CD8-positive, alpha-beta memory T cell (primary cell): ENCODE data around the gene HNRNPL. TPM values are rescaled to one million over a fixed set of nuclear protein-coding genes. Genes with fewer than 3 reads are reported as not detected.
A peak's percentile ranks its signal among the peaks of the same experiment; 100 is the strongest.

ENCODE experiments used
- CTCF ChIA-PET: fragments of 350-600 bp; sonication (Branson Sonifier 250); formaldehyde crosslinking; loops from one replicate; lab custom pipeline; 2021; ENCODE audit warnings: antibody characterized with exemption; lab: Charles Lee
- POLR2A ChIA-PET: fragments of 350-600 bp; sonication (Branson Sonifier 250); formaldehyde crosslinking; loops from one replicate; lab custom pipeline; 2021; ENCODE audit warnings: antibody characterized with exemption; lab: Charles Lee
- DNase-seq, 5 donors: peaks; one replicate each; pipeline versions ENCODE4 v3.0.0 to v3.0.0-alpha.2; 2020 to 2022; ENCODE audit warnings: mixed read lengths in 1 of 5
- H3K27ac ChIP-seq: one replicate; pipeline ENCODE4 v1.7.0; 2013; ENCODE audit warnings: low read depth, mild to moderate bottlenecking, low read length, moderate library complexity
- H3K27me3 ChIP-seq: 2 replicates; pipeline ENCODE4 v1.7.0; 2013; ENCODE audit warnings: low read length, mild to moderate bottlenecking; ENCODE audit not compliant: insufficient read depth, poor library complexity, severe bottlenecking
- H3K36me3 ChIP-seq: 2 replicates; pipeline ENCODE4 v1.7.0; 2013; ENCODE audit warnings: mild to moderate bottlenecking, low read length, moderate library complexity; ENCODE audit not compliant: insufficient read depth
- H3K4me1 ChIP-seq: 2 replicates; pipeline ENCODE4 v1.7.0; 2013; ENCODE audit warnings: mild to moderate bottlenecking, low read length, moderate library complexity; ENCODE audit not compliant: insufficient read depth
- H3K4me3 ChIP-seq: 2 replicates; pipeline ENCODE4 v1.7.0; 2013; ENCODE audit warnings: mild to moderate bottlenecking, low read length
- H3K9me3 ChIP-seq: 2 replicates; pipeline ENCODE4 v1.7.0; 2013; ENCODE audit warnings: mild to moderate bottlenecking, low read length
- H3K27ac Mint-ChIP-seq, 8 donors: one replicate each; pipeline ENCODE4 v1.8.0; 2020 to 2021; ENCODE audit warnings: mixed read lengths in 8 of 8, mild to moderate bottlenecking in 6 of 8, inconsistent platforms in 3 of 8, moderate library complexity in 3 of 8
- H3K27me3 Mint-ChIP-seq, 2 donors: one replicate each; pipeline ENCODE4 v1.8.0; 2020 to 2021; ENCODE audit warnings: mixed read lengths in 2 of 2, mild to moderate bottlenecking in 1 of 2, moderate library complexity in 1 of 2
- H3K36me3 Mint-ChIP-seq, 3 donors: one replicate each; pipeline ENCODE4 v1.8.0; 2020 to 2021; ENCODE audit warnings: mixed read lengths in 3 of 3, inconsistent platforms in 1 of 3, mild to moderate bottlenecking in 1 of 3
- H3K4me1 Mint-ChIP-seq, 3 donors: one replicate each; pipeline ENCODE4 v1.8.0; 2020 to 2021; ENCODE audit warnings: mixed read lengths in 3 of 3, inconsistent platforms in 1 of 3, mild to moderate bottlenecking in 1 of 3
- H3K4me3 Mint-ChIP-seq, 7 donors: one replicate each; pipeline ENCODE4 v1.8.0; 2020 to 2021; ENCODE audit warnings: mixed read lengths in 7 of 7, mild to moderate bottlenecking in 6 of 7, moderate library complexity in 4 of 7, inconsistent platforms in 2 of 7
- H3K9me3 Mint-ChIP-seq, 5 donors: one replicate each; pipeline ENCODE4 v1.8.0; 2020 to 2022; ENCODE audit warnings: mixed read lengths in 5 of 5, mild to moderate bottlenecking in 3 of 5, moderate library complexity in 2 of 5, inconsistent platforms in 1 of 5
- polyA plus RNA-seq: library from polyadenylated mRNA; unstranded; fragments of 300-500 nt; fragmentation: Illumina TruSeq; gene quantifications from one replicate; pipeline ENCODE4 v1.2.3, GENCODE V29; 2021
- total RNA-seq, 2 experiments: library from RNA; stranded (reverse); gene quantifications; one replicate each; pipeline ENCODE4 v1.2.3, GENCODE V29; 2021

HNRNPL gene
- total and polyA plus RNA-seq, 3 experiments from 2014 or later: 73.4 to 679 (median 656) TPM

DNA sequence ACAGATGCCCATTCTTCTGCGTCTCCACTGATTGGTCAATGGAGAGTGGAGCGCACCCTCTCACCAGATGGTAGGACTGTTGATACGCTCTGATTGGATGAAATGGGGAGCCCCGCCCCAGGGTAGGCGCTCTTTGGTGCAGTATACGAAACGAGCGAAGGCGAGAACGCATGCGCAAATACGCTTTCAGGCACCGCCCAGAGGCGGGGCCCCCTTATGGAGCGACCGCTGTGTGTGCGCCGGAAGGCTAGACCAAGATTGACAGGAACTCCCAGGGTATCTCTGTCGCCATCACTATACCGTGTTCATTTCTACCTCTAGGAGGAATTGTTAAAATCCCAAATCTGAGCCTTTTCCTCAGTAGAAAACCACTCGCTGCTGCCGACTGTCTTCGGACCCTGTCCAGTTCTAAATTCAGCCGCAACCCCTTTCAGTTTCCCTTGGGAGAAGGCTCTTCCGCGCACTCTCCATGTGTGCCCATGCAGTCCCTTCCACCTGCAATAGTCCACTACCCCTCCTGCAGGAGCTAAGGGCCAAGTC, 720 bp upstream of the HNRNPL start:
- CTCF ChIA-PET: interaction anchor here (1.1 to 4.2 kb wide), 5 partner anchors 10 to 80 kb away, joined by 4 to 38 read pairs (median 7); partner anchors contain the start of genes MRPS12 and SARS2
- POLR2A ChIA-PET: interaction anchor here (1.1 to 4.8 kb wide), 6 partner anchors 8 to 49 kb away, joined by 3 to 59 read pairs (median 14); partner anchors contain the start of genes ECH1, NFKBIB, RINL and SIRT2
- H3K4me3 ChIP-seq: peak overlapping the region; percentile 94
- H3K9me3 ChIP-seq: no peaks in the 10 kb centered on the region
- peak in 3 of 5 donors; percentile 97 to 100 (median 99) for DNase-seq
- H3K36me3 Mint-ChIP-seq: peaks cover 5 to 50% (median 15%) of the 10 kb centered on the region in 3 donors
- peaks cover 54 to 65% (median 59%) of the 10 kb centered on the region in 3 donors for H3K4me1 Mint-ChIP-seq
- peak overlapping the region; percentile 78 to 100 (median 98) for H3K27ac Mint-ChIP-seq
- peak overlapping the region; percentile 60 to 97 (median 94) for H3K4me3 Mint-ChIP-seq
- H3K36me3 ChIP-seq: peaks cover 34% of the 10 kb centered on the region
- H3K4me1 ChIP-seq: peaks cover 53% of the 10 kb centered on the region
- H3K27me3 ChIP-seq: no peaks in the 10 kb centered on the region
- no peaks in the 10 kb centered on the region for H3K9me3 Mint-ChIP-seq
- H3K27ac ChIP-seq: peak overlapping the region; percentile 97
- peaks cover 0 to 15% of the 10 kb centered on the region in 2 donors for H3K27me3 Mint-ChIP-seq

- Histone ChIP-seq H3K27ac (peak overlapping the region; percentile 83), H3K4me1 (peaks cover 65% of the 10 kb centered on the region), H3K9me3 (no peaks in the 10 kb centered on the region), H3K27me3 (no peaks in the 10 kb centered on the region), H3K4me3 (peak overlapping the region; percentile 88), H3K36me3 (peaks cover 45% of the 10 kb centered on the region)
- Mint-ChIP-seq H3K4me3 (peak overlapping the region; percentile 60 to 97 (median 94)), H3K36me3 (peaks cover 11 to 61% (median 21%) of the 10 kb centered on the region in 3 donors), H3K27me3 (peaks cover 0 to 15% of the 10 kb centered on the region in 2 donors), H3K9me3 (no peaks in the 10 kb centered on the region), H3K27ac (peak overlapping the region; percentile 78 to 100 (median 98)), H3K4me1 (peaks cover 59 to 69% (median 68%) of the 10 kb centered on the region in 3 donors)
- peak; percentile 94 to 99 (median 97) for DNase-seq
- ChIA-PET POLR2A (interaction anchor here (0.5 to 4.8 kb wide), 18 partner anchors 8 to 1751 kb away, joined by 3 to 59 read pairs (median 5); partner anchors contain the start of genes ACTN4, ECH1, FAM98C and MRPS12), CTCF (interaction anchor here (0.6 to 2.4 kb wide), 13 partner anchors 9 to 101 kb away, joined by 3 to 13 read pairs (median 4); partner anchors contain the start of genes ECH1, MRPS12, NFKBIB and RINL)
These were observed 483 bp downstream of the HNRNPL start for GRCh38 chr19:38849147-38849859.

- H3K27ac ChIP-seq: peak overlapping the region; percentile 83
- peak overlapping the region; percentile 60 to 97 (median 94) for H3K4me3 Mint-ChIP-seq
- H3K9me3 ChIP-seq: no peaks in the 10 kb centered on the region
- H3K27me3 Mint-ChIP-seq: peaks cover 0 to 15% of the 10 kb centered on the region in 2 donors
- CTCF ChIA-PET: interaction anchor here (0.7 to 2.4 kb wide), 13 partner anchors 8 to 446 kb away, joined by 3 to 13 read pairs (median 4); partner anchors contain the start of genes ECH1, FAM98C, MRPS12 and NFKBIB
- H3K27me3 ChIP-seq: no peaks in the 10 kb centered on the region
- peaks cover 53% of the 10 kb centered on the region for H3K36me3 ChIP-seq
- DNase-seq: no peak
- peaks cover 18 to 69% (median 28%) of the 10 kb centered on the region in 3 donors for H3K36me3 Mint-ChIP-seq
- POLR2A ChIA-PET: interaction anchor here (0.5 to 4.8 kb wide), 17 partner anchors 8 to 474 kb away, joined by 3 to 59 read pairs (median 5); partner anchors contain the start of genes ACTN4, ECH1, FAM98C and MRPS12
- no peaks in the 10 kb centered on the region for H3K9me3 Mint-ChIP-seq
- H3K4me1 ChIP-seq: peaks cover 72% of the 10 kb centered on the region
- H3K4me1 Mint-ChIP-seq: peaks cover 65 to 73% (median 72%) of the 10 kb centered on the region in 3 donors
- H3K27ac Mint-ChIP-seq: peak overlapping the region; percentile 78 to 100 (median 98)
- H3K4me3 ChIP-seq: peak overlapping the region; percentile 88
These were observed 1.3 kb downstream of the HNRNPL start for GRCh38 chr19:38848299-38849146.

GRCh38 chr19:38846097-38846496, 3.7 kb downstream of the HNRNPL start:
- no peaks in the 10 kb centered on the region for H3K9me3 ChIP-seq
- ChIA-PET POLR2A (interaction anchor here (1.4 to 3.6 kb wide), 2 partner anchors 20 to 24 kb away, joined by 7 to 21 read pairs; no protein-coding TSS in a partner anchor), CTCF (interaction anchor here (0.9 to 1.3 kb wide), 2 partner anchors 14 to 76 kb away, joined by 4 read pairs; partner anchors contain the start of gene ECH1)
- Mint-ChIP-seq H3K27ac (peak overlapping the region in 5 of 8 donors; percentile 77 to 96 (median 90)), H3K9me3 (peaks cover 0 to 4% (median 2%) of the 10 kb centered on the region in 5 donors), H3K27me3 (peaks cover 0 to 16% of the 10 kb centered on the region in 2 donors), H3K4me3 (peak overlapping the region in 3 of 7 donors; percentile 21 to 43 (median 41)), H3K36me3 (peaks cover 30 to 84% (median 37%) of the 10 kb centered on the region in 3 donors), H3K4me1 (peaks cover 72 to 83% (median 81%) of the 10 kb centered on the region in 3 donors)
- H3K27me3 ChIP-seq: no peaks in the 10 kb centered on the region
- H3K4me3 ChIP-seq: no peak overlapping the region
- no peak overlapping the region for H3K27ac ChIP-seq
- H3K4me1 ChIP-seq: peaks cover 84% of the 10 kb centered on the region
- H3K36me3 ChIP-seq: peaks cover 69% of the 10 kb centered on the region
- DNase-seq: no peak

- Histone ChIP-seq H3K4me3 (no peak overlapping the region), H3K9me3 (no peaks in the 10 kb centered on the region), H3K27ac (no peak overlapping the region), H3K27me3 (no peaks in the 10 kb centered on the region), H3K4me1 (peaks cover 85% of the 10 kb centered on the region), H3K36me3 (peaks cover 75% of the 10 kb centered on the region)
- peaks cover 30 to 86% (median 39%) of the 10 kb centered on the region in 3 donors for H3K36me3 Mint-ChIP-seq
- DNase-seq: no peak
- ChIA-PET POLR2A (interaction anchor here (1.4 kb wide), 1 partner anchor 21 kb away, joined by 7 read pairs; no protein-coding TSS in a partner anchor), CTCF (no interaction called here)
- H3K27ac Mint-ChIP-seq: peak overlapping the region in 7 of 8 donors; percentile 40 to 95 (median 87)
- H3K4me1 Mint-ChIP-seq: peaks cover 73 to 83% (median 81%) of the 10 kb centered on the region in 3 donors
- H3K9me3 Mint-ChIP-seq: peaks cover 0 to 4% (median 2%) of the 10 kb centered on the region in 5 donors
- H3K27me3 Mint-ChIP-seq: peaks cover 0 to 14% of the 10 kb centered on the region in 2 donors
- peak overlapping the region in 6 of 7 donors; percentile 12 to 70 (median 38) for H3K4me3 Mint-ChIP-seq
These were observed 4.3 kb downstream of the HNRNPL start for GRCh38 chr19:38845374-38846024.

DNA sequence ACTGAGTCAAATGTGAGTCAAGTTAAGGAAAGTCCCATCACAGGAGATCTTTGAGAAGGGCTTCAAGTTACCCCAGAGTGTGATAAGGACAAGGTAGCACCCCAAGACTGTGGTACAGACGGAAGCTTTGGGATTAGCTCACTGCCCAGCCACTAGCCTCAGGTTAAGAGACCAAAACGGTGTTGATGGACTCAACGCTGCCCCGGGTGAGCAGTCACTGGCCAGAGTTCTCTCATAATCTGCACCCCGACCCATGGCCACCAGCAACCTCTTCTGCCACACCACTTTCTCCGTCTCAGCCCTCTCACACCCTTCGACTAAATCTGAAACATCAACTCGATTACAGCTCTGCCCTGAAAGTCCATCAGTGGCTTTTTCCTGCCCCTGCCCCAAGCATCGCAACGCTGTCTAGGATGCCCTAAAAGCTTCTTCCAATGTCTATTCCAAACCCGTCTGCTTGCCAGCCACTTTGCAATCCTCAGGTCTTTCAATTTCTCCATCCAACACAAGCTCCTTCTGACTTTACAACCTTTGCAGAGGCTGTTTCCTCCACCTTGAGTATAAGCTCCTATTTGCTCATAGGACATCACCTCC, 5.6 kb downstream of the HNRNPL start:
- Mint-ChIP-seq H3K9me3 (peaks cover 0 to 4% (median 2%) of the 10 kb centered on the region in 5 donors), H3K4me1 (peaks cover 78 to 88% (median 81%) of the 10 kb centered on the region in 3 donors), H3K4me3 (peak overlapping the region; percentile 20 to 76 (median 45)), H3K27me3 (peaks cover 0 to 10% of the 10 kb centered on the region in 2 donors), H3K36me3 (peaks cover 34 to 95% (median 39%) of the 10 kb centered on the region in 3 donors), H3K27ac (peak overlapping the region; percentile 62 to 95 (median 86))
- Histone ChIP-seq H3K36me3 (peaks cover 86% of the 10 kb centered on the region), H3K9me3 (no peaks in the 10 kb centered on the region), H3K4me1 (peaks cover 86% of the 10 kb centered on the region), H3K27ac (no peak overlapping the region), H3K4me3 (no peak overlapping the region), H3K27me3 (no peaks in the 10 kb centered on the region)
- CTCF ChIA-PET: interaction anchor here (1.2 kb wide), 3 partner anchors 13 to 209 kb away, joined by 3 to 5 read pairs (median 3); no protein-coding TSS in a partner anchor
- no peak for DNase-seq
- POLR2A ChIA-PET: interaction anchor here (0.6 to 1.4 kb wide), 4 partner anchors 12 to 1116 kb away, joined by 3 to 7 read pairs (median 4); partner anchors contain the start of genes ACTN4 and ECH1
